Inflammatory macrophage (primary cell): ENCODE results near the gene DGKD.

Source experiments
- DNase-seq, 2 donors: peaks; one replicate each; pipeline ENCODE4 v3.0.0-alpha.2; 2020 to 2022

DGKD gene

GRCh38 chr2:233519787-233520611, 165.7 kb downstream of the DGKD start:
- no peak for DNase-seq
